Renal pelvis (tissue), 4 donors: ENCODE data around the gene THBS1. TPM values are rescaled to one million over a fixed set of nuclear protein-coding genes. Genes with fewer than 3 reads are reported as not detected.

Source experiments
- DNase-seq: peaks from one replicate; pipeline ENCODE4 v3.0.0-alpha.2; 2013
- polyA plus RNA-seq, 3 donors: library from polyadenylated mRNA; unstranded; fragments of 120-200 nt; gene quantifications; one replicate each; pipeline ENCODE4 v1.2.1, GENCODE V29; 2013; ENCODE audit not compliant: insufficient read length in 3 of 3

THBS1 gene
- polyA plus RNA-seq, 3 donors = 139 to 192 (median 177) TPM

DNA sequence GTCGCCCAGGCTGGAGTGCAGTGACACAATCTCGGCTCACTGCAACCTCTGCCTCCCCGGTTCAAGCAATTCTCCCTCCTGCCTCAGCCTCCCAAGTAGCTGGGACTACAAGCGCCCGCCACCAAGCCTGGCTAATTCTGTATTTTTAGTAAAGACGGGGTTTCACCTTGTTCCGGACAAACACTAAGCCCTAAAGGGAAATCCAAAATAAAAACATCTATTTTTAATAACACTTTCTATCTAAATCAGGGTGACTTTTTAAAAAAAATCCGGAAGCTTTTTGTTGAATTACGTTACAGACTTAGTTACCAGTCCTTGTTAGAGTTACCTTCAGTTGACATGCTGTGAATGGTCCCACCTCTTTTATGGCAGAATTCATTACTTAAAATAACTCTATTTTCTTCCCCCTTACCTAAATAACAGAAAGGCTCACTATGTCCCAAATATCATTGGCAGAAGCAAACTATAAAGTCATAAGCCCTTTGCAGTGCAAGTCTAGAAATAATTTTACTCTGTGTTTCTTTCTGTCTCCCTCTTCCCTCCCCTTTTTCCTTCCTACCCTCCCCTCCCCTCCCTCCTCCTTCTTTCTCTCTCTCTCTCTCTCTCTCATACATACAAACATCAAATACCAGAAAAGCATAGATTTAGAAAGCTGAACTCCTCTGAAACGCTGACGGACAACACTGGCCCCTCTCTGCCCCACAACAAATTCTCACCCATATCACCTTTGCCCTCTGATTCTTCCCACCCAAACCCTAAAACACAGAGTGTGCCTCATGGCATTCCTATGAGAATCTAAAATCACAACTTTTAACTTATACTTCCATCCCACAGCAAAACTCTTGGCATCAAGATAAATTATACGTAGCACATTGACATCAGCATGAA, 18.3 kb downstream of the THBS1 start:
- no peak for DNase-seq

DNA sequence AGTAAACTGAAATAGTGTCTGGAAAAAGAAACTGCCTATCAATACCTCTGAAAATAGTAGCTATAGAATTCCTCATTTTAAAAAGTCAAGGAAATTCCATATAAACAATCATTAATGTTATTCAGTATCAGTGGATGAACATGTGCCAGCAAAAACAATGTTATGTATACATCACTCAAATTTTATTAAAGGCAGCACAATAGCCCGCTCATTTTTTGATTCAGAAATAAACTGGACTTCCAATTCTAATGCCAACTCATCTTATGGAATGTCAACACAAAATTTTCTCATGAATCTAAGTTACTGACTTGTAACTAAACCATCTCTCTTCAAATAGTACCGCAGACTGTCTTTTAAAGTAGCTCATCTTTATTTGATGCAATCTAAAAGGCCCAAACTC, 19.0 kb downstream of the THBS1 start:
- no peak for DNase-seq

DNA sequence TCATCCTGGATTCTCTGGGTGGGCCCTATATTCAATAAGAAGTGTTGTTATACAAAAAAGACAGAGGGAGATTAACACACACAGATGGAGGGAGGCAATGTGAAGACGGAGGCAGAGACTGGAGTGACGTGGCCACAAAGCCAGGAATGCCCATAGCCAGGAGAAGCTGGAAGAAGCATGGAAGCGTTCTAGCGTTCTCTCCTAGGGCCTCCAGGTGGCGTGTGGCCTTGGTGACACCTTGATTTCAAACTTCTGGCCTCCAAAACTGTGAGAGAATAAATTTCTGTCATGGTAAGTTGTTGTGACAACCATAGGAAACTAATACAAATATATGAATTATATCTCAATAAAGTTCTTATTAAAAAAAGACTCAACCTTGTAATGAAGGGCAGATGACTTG, 21.3 kb downstream of the THBS1 start:
- DNase-seq = no peak

DNA sequence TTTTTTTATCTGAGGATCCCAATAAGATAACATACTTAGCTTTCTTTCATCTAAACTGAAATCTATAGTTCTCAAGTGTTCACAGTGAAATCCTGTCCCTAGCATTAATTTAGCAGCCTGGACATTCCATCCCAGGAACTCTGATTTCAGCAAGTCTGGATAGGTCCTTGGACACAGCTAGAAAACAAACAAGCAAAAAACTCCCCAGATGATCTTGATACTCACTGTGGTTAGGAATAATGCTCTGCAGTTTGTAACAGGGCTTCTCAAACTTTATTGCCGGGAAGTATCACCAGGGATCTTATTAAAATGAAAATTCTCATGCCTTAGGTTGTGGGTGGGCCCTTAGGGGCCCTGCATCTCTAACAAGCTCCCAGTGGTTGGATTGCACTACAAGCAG, 24.3 kb downstream of the THBS1 start:
- DNase-seq = no peak

DNA sequence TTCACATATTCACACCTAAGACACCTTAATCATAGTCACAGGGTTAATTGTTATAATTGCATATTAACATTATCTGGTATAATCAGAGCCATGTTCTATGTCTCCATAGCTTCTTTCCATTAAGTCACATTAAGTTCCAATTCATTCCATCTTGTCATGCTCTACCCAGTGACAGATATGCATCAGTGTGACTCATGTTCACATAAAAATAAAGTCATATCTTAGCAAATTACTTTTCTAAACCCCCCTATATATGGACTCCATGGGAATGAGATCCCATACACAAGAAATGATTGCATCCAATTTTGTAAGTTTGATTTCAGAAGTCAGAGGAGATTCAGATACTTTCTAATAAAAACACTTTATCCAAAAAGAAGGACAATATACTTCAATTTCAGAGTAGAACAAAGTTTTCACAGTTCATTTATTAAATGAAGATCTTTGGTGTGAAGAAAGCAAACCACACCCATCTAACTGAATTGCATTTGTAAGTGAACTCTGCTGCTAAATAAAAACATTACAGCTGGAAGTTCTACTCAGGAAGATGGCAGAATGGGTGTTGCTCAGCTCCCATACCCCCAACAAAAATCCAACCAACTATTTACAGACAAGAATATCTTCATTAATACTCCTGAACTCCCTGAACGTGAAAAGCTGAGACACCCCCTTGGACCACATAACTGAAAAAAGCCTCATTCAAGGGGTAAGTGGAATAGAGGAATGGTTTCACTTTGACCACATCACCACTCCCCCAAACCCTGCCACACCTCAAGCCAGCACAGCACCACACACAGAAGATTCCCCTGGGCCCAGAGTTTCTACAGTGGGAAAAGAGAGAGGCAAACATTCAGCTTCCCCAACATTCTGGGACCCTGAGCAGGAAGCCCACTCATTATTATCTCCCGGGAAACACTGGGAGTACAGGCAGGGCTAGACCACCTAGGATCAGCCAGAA, 27.6 kb downstream of the THBS1 start:
- DNase-seq = no peak

DNA sequence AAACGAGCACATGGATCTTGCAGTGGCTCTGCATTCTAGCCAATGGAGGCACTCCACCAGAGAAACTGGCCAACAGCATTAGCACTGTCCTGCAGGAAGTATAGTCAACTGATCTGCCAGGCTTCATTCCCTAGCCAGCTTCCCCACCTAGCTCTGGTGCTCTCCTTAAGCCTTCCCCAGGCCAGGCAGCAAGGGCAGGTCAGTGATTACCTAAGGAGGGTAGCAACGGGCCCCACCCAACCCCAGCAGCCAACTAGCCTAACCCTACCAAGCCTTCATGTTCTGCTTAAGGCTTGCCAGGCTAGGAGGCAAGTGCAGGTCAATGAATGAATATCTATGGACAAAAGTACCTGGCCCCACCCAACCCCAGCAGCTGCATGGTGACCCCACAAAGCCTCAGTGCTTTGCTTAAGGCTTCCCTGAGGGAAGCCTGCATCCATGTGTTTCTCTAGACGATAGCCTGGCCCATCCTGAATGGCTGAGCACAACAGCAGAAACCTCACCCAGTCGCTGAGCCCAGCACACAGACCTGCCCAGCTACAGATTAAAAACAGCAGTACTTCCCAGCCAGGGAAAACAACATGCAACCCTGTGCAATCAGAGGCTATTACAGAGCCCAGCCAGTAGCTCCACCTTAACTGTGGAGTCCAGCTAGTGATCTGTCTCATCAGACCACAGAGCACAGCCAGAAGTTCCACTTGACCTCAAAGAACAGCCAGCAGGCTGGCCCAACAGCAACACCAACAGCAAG, 28.5 kb downstream of the THBS1 start:
- no peak for DNase-seq

DNA sequence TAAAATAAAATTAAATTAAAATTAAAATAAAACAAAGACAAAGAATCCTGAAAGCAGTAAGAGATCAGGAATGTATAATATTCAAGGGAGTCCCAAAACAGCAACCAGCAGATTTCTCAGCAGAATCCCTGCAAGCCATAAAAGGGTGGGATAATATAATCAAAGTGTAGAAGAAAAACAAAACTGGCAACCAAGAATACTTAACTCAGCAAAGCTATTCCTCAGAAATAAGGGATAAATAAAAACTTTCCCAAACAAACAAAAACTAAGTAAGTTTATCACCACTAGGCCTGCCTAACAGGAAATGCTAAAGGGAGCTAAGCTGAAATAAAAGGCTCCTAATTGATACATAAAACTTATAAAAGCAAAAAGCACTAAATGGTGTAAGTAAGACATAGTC, 29.8 kb downstream of the THBS1 start:
- no peak for DNase-seq

DNA sequence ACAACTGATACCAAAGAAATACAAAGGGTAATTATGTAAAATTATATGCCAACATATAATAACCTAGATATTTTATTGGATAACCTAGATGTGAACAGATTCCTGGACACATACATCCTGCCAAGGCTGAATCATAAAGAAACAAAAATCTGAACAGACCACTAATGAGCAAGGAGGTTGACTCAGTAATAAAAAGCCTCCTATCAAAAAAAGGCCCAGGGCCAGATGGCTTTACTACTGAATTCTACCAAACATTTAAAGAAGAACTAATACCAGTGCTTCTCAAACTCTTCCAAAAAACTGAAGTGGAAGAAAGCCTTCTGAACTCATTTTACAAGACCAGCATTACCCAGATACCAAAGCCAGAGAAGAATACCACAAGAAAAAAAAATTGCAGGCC, 32.4 kb downstream of the THBS1 start:
- no peak for DNase-seq

DNA sequence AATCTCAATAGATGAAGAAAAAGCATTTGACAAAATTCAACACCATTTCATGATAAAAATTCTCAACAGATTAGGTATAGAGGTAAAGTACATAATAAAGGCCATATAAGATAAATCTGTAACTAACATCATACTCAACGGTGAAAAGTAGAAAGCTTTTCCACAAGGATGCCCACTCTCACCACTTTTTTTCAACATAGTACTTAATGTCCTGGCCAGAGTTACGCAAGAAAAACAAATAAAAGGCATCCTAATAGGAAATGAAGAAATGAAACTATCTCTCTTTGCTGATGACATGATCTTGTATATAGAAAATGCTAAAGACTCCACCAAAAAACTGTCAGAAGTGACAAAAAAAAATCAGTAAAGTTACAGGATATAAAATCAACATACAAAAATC, 33.0 kb downstream of the THBS1 start:
- DNase-seq = no peak

DNA sequence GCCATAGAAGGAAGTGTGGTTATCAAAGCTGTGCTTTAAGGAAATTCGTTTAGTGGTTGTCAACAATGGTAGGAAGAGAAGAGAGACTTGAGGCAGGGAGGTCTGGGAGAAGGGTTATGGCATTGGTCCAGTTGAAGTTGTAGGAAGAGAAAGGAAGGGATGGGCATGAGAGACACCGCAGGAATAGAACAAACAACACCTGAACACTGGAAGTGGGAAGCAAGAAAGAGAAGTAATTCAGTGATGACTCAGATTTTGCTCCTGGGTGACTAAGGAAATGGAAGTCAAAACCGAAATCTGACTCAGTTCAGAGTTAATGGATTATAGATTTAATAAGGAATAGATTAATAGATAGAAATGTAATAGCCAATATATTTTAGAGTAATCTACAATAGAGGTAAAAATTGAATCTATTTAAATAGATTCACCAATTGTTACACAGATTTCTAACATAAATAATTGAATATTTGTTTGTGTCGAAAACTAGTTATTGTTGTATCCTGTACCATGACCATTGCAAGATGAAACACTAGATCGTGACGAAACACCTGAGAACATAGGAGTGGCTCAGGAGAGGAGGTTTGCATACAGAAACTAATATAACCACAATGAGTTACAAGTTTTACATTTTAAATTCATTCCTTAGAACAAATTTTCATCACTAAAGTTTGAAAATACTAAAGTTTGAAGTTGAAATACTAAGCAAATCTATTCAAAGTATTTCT, 36.0 kb downstream of the THBS1 start:
- DNase-seq = no peak

DNA sequence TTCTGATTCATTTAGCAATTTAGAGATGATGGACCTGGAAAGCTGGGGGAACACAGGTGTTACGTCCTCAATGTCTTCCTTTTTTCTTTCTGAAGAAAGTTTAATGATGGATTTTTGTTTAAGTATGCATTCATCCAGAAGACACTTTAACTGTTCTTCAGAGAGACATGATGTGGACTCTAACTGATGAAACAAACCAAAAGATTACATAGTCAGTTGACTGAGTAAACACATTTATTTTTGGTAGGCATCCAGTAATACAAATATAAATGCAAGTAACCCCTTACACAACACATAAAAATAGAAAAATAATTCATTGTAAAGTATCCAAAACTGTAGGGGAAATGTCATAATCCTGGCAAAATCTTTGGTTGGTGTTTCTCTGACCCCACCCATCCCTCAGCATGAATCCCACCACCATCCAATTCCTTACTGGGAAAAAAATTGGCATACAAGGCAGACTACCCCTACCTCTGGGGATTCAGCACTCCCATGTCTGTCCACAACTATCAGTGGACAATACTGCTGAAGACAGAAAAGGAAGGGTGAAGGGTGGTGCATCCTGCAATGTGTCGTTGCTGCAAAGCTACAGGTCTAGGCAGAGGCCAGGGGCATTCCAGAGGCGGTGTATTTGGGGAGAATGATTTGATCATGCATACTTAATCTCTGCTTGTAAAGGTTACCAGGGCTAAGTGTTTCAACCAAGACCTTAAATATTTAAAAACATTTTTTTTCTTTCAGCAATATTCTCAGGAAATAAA, 37.4 kb downstream of the THBS1 start:
- no peak for DNase-seq

DNA sequence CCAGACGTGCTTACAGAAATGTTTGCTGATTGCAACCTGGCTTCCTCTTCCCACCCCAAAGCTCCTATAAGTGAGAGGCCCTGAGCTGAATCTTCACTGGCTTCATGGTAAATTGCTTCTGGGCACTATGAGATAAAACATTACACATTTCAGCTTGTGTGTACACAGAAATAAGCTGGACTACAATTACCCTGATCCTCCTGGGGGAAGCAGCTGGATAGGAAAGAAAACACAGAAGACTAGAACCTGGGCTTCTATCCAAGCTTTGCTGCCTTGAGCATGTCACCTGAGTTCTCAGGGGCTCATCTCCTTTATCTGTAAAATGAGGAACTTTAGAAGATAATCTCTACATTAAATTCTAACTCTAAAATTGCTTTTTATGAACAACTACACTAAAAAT, 40.3 kb downstream of the THBS1 start:
- no peak for DNase-seq

DNA sequence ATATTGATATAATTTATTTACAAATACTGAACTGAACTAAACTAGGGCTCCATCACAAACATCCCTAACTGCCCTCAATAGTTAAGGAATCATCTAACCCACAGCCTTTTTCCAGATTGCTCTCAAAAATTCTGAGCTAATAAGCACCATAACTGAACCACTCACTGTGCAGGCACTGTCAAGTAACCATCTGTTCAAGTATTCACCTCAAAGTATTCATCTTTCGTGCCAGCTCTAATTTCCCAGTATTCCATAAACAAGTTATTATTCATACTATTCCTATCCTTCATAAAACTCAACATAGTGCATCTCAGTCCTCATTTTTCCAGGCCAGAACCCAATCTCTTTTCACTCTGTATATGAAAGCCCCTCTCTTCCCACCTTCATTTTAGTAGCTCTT, 41.1 kb downstream of the THBS1 start:
- DNase-seq = no peak

DNA sequence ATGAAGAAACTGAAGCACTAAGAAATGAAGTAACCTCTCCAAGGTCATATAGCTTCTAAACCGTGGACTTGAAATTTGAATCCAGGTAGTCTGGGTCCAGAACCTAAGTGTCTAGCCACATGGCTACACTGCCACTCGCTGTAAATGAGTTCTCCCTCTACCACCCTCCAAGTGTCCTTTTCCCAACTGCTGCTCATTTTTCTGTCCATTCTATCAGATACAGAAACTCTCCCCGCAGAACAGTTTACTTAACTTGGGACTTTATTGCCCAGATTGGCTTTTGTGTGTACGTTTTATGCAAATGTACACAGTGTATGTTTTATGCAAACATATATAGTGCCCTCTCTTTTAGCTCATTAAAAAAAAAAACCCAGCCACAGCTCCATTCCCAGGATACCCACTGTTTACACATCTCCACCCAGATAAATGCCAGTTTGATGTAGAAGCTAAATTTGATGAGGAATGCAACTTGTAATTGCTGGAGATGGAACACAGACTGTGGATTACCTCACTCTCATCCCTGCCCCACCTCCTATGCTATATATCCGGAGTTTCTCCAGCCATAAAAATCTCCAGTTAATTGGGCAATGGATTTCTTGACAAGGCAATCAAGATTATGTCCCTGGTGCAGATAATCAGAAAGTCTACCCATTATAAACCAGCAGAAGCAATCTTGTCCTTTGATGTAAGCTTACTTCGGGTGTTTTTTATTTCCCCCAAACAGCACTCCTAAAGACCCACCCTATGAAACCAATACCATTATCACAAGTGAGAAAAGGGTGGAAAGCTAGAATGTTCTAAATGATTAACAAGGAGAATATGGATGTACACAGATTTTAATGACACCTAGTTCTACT, 42.0 kb downstream of the THBS1 start:
- DNase-seq = no peak

DNA sequence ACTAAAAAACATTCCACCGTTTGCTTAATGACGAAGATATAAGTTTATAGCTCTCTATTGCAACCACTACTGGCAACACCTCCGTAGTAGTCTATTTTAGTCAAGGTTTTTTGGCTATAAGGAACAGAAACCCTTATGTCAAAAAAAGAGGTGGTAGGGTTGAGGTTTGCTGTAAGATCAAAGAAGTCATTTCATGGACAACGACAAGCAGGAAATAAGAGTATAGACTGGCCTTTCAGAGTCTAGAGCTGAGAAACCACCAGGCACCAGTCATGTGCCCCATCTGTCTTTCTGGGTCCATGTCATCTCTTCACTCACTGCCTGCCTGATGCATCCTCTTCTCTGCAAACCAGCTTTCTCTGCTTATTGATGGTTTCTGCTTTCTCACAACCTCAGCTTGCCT, 42.7 kb downstream of the THBS1 start:
- no peak for DNase-seq

DNA sequence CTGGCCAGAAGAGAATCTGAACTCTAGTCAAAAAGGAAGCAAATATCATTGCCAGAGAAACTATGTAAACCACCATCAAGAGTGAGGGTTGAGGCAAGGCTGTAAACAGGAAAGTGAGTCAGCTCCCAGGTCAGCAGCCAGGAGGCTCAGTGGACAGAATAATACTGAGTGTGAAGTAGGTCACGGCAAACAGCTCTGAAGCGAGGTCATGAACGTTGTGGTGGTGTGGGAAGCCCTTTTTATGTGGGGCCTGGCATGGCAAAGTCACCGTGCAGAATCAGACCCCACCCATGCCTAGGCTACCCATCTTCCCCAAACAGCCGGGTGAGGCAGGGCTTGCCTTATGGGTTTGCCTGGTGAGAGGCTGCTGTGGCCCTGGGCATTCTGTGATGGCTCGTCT, 43.9 kb downstream of the THBS1 start:
- DNase-seq = no peak

DNA sequence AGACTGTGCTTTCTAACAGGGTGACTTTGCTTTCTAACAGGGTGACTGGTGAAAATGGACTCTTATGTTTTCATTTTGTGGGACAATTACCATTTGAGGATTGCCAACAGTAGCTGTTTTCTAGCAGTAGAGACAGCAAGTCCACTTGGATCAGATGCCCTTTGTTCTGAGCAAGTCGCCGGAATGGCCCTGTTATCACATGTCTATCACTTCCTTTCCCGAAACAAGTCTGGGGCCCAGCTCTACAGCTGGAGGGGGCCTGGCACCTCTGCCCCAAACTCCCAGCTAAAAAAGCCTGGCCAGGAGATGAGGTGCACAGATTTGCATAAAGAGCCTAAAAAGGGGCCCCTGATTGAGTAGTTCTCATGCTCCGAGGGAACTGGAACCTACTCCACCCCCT, 44.6 kb downstream of the THBS1 start:
- DNase-seq = no peak

DNA sequence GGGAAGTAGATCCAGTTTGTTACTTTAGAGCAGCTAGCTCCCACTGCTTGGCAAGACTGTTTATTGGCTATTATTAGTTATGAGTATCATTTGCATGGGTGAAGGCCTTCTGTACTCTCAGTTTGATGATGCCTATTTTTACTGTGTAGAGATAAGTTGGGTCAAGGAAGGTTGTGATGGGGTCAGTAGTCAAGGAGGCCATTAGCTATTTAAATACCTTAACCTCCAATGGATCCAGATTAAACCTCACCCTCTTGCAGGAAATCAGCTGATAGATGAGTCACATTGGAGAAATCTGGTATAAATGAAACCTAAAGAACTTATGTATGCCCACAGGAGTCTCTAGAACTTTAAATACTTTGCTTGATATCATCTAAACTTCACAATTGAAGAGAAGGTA, 45.0 kb downstream of the THBS1 start:
- DNase-seq = no peak

DNA sequence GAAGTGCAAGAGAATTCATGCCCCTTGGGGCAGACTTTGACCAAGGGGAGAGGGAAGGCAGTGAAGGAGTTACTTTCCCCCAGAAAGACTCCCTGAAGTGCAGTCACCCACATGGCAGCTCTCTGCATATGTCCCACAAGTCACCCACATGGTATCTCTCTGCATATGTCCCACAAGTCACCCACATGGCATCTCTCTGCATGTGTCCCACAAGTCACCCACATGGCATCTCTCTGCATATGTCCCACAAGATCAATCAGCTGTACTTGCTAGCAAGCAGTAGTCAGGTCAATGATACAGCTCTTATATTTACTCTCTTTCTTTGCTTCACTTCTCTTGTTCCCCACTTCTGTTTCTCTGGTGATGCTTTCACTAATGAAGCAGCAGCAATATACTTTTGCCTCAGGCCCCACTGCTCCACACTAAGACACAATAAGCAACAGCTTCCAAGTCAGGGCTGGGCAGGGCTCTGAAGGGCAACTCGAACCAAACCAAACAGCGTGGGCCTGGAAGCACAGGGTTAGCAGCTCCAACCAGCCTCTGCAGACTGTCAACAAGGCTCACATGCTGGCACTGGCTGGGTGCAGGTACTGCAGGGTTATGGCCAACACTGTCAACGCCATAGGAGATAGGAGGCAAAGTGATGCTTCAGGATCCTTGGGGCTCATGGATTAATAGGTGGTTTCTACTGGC, 46.7 kb downstream of the THBS1 start:
- DNase-seq = no peak
